ENCODE data around the gene PAM16.

DNA sequence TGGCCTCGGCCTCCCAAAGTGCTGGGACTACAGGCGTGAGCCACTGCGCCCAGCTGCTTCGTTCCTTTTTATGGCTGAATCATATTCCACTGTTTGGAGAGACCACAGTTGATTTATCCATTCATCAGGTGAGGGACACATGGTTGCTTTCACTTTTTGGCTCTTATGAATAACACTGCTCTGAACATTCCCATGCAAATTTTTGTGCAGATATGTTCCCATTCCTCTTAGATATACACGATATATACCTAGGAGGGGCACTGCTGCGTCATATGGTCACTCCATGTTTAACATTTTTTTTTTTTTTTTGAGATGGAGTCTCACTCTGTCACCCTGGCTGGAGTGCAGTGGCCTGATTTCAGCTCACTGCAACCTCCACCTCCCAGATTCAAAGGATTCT lies 49.2 kb downstream of the PAM16 start:
- TF ChIP-seq CTCF (IDR thresholded peaks at IDR 0.05; ENCODE audit: low read depth, low read length, poor library complexity, severe bottlenecking) (no peak), EZH2phosphoT487 (IDR thresholded peaks at IDR 0.05; ENCODE audit: borderline replicate concordance, low read length) (no peak)
